ENCODE results near the gene RBBP8NL.
"Not testable (repeated sequence)": the region's sequence is repeated elsewhere in the genome, so short reads cannot be mapped to it uniquely, and the experiment has no call there.

Gene RBBP8NL

GRCh38 chr20:62439218-62439617, 11.9 kb upstream of the RBBP8NL start:
- FAIRE-seq, result no peak

- no peak for FAIRE-seq
Measured at GRCh38 chr20:62437927-62438326, 10.6 kb upstream of the RBBP8NL start.

GRCh38 chr20:62437496-62437895, 10.2 kb upstream of the RBBP8NL start:
- no peak for FAIRE-seq

GRCh38 chr20:62436692-62437091, 9.4 kb upstream of the RBBP8NL start:
- FAIRE-seq, result no peak

GRCh38 chr20:62433658-62434497, 6.5 kb upstream of the RBBP8NL start:
- no peak for FAIRE-seq

GRCh38 chr20:62430866-62431447, 3.6 kb upstream of the RBBP8NL start:
- FAIRE-seq, result no peak

GRCh38 chr20:62430311-62430853, 3.0 kb upstream of the RBBP8NL start:
- FAIRE-seq, result no peak

- no peak for FAIRE-seq
Measured at GRCh38 chr20:62429455-62430310, 2.3 kb upstream of the RBBP8NL start.

- no peak for FAIRE-seq
Measured at GRCh38 chr20:62428396-62429295, 1.3 kb upstream of the RBBP8NL start.

GRCh38 chr20:62428002-62428372, 648 bp upstream of the RBBP8NL start:
- no peak for FAIRE-seq

- no peak for FAIRE-seq
Measured at GRCh38 chr20:62426699-62427131, 624 bp downstream of the RBBP8NL start.

- FAIRE-seq, result not testable (repeated sequence)
Measured at GRCh38 chr20:62426059-62426348, 1.3 kb downstream of the RBBP8NL start.

- no peak for FAIRE-seq
Measured at GRCh38 chr20:62425281-62426058, 1.9 kb downstream of the RBBP8NL start.

- FAIRE-seq, result no peak
Measured at GRCh38 chr20:62424249-62425107, 2.9 kb downstream of the RBBP8NL start.

- FAIRE-seq, result no peak
Measured at GRCh38 chr20:62423326-62423706, 4.0 kb downstream of the RBBP8NL start.

GRCh38 chr20:62422636-62423325, 4.6 kb downstream of the RBBP8NL start:
- no peak for FAIRE-seq

GRCh38 chr20:62421716-62421990, 5.7 kb downstream of the RBBP8NL start:
- no peak for FAIRE-seq

GRCh38 chr20:62420846-62421715, 6.3 kb downstream of the RBBP8NL start:
- FAIRE-seq, result no peak

GRCh38 chr20:62419759-62420158, 7.6 kb downstream of the RBBP8NL start:
- no peak for FAIRE-seq
